Activated CD8-positive, alpha-beta T cell treated with anti-CD3 and anti-CD28 coated beads for 36 hours (primary cell): ENCODE results near the gene CNIH1. TPM values are rescaled to one million over a fixed set of nuclear protein-coding genes. Genes with fewer than 3 reads are reported as not detected.
A peak's percentile ranks its signal among the peaks of the same experiment; 100 is the strongest.

Source experiments
- ATAC-seq: fragments of 200-7000 bp; cut with Tn5 transposase; one replicate; pipeline ENCODE4 v1.10.0; 2021; ENCODE audit warnings: mild to moderate bottlenecking, moderate library complexity
- CTCF ChIA-PET: fragments of 350-600 bp; sonication (Branson Sonifier 250); formaldehyde crosslinking; loops from one replicate; lab custom pipeline; 2021; ENCODE audit warnings: antibody characterized with exemption; lab: Charles Lee
- POLR2A ChIA-PET: fragments of 350-600 bp; sonication (Branson Sonifier 250); formaldehyde crosslinking; loops from one replicate; lab custom pipeline; 2021; ENCODE audit warnings: antibody characterized with exemption; lab: Charles Lee
- DNase-seq: peaks from one replicate; pipeline ENCODE4 v3.0.0-alpha.2; 2020
- H3K27ac Mint-ChIP-seq: one replicate; pipeline ENCODE4 v1.8.0; 2021; ENCODE audit warnings: mild to moderate bottlenecking, mixed read lengths
- H3K27me3 Mint-ChIP-seq: one replicate; pipeline ENCODE4 v1.8.0; 2021; ENCODE audit warnings: mixed read lengths
- H3K36me3 Mint-ChIP-seq: one replicate; pipeline ENCODE4 v1.8.0; 2021; ENCODE audit warnings: low read depth, mixed read lengths
- H3K4me1 Mint-ChIP-seq: one replicate; pipeline ENCODE4 v1.8.0; 2021; ENCODE audit warnings: low read depth, mixed read lengths
- H3K4me3 Mint-ChIP-seq: one replicate; pipeline ENCODE4 v1.8.0; 2021; ENCODE audit warnings: mild to moderate bottlenecking, moderate library complexity, mixed read lengths
- H3K9me3 Mint-ChIP-seq: one replicate; pipeline ENCODE4 v1.8.0; 2021; ENCODE audit warnings: mixed read lengths
- intact Hi-C: fragments of 100-400 bp; cut with micrococcal nuclease; formaldehyde crosslinking; loops from one replicate; pipeline ENCODE4 v1.10.0; 2022
- total RNA-seq, 2 experiments: library from RNA; stranded (reverse); gene quantifications; one replicate each; pipeline ENCODE4 v1.2.3, GENCODE V29; 2021
- TF ChIP-seq, protein P1 (sequence below): fragments of 200-600 bp; IDR thresholded peaks from one replicate; pipeline ENCODE4 v1.8.0; 2022; ENCODE audit warnings: antibody characterized with exemption, mild to moderate bottlenecking

The CNIH1 gene
- total RNA-seq, 2 experiments from 2014 or later: 82.0 to 82.7 TPM

GRCh38 chr14:54427871-54428270 is 13.3 kb downstream of the CNIH1 start:
- H3K36me3 Mint-ChIP-seq: peaks cover 55% of the 10 kb centered on the region
- no peaks in the 10 kb centered on the region for H3K27me3 Mint-ChIP-seq
- intact Hi-C loops: no loop called here
- TF ChIP-seq, protein P1, sequence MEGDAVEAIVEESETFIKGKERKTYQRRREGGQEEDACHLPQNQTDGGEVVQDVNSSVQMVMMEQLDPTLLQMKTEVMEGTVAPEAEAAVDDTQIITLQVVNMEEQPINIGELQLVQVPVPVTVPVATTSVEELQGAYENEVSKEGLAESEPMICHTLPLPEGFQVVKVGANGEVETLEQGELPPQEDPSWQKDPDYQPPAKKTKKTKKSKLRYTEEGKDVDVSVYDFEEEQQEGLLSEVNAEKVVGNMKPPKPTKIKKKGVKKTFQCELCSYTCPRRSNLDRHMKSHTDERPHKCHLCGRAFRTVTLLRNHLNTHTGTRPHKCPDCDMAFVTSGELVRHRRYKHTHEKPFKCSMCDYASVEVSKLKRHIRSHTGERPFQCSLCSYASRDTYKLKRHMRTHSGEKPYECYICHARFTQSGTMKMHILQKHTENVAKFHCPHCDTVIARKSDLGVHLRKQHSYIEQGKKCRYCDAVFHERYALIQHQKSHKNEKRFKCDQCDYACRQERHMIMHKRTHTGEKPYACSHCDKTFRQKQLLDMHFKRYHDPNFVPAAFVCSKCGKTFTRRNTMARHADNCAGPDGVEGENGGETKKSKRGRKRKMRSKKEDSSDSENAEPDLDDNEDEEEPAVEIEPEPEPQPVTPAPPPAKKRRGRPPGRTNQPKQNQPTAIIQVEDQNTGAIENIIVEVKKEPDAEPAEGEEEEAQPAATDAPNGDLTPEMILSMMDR: no peak
- ChIA-PET POLR2A (interaction anchor here (0.9 kb wide), 1 partner anchor 60 kb away, joined by 3 read pairs; no protein-coding TSS in a partner anchor), CTCF (no interaction called here)
- peaks cover 46% of the 10 kb centered on the region for H3K4me1 Mint-ChIP-seq
- no peak overlapping the region for H3K4me3 Mint-ChIP-seq
- no peaks in the 10 kb centered on the region for H3K9me3 Mint-ChIP-seq
- DNase-seq (no peak), ATAC-seq (no peak)
- peak overlapping the region; percentile 53 for H3K27ac Mint-ChIP-seq

- no peaks in the 10 kb centered on the region for H3K9me3 Mint-ChIP-seq
- peak overlapping the region; percentile 30 for H3K27ac Mint-ChIP-seq
- ChIA-PET POLR2A (no interaction called here), CTCF (interaction anchor here (1.6 kb wide), 1 partner anchor 9 kb away, joined by 5 read pairs; no protein-coding TSS in a partner anchor)
- peaks cover 46% of the 10 kb centered on the region for H3K36me3 Mint-ChIP-seq
- intact Hi-C loops: no loop called here
- ATAC-seq: no peak
- peaks cover 42% of the 10 kb centered on the region for H3K4me1 Mint-ChIP-seq
- no peak for DNase-seq
- no peaks in the 10 kb centered on the region for H3K27me3 Mint-ChIP-seq
- H3K4me3 Mint-ChIP-seq: no peak overlapping the region
- TF ChIP-seq, protein P1: no peak
These were observed 15.5 kb downstream of the CNIH1 start for GRCh38 chr14:54425537-54426274.

GRCh38 chr14:54425068-54425467 is 16.1 kb downstream of the CNIH1 start:
- Mint-ChIP-seq H3K4me3 (no peak overlapping the region), H3K9me3 (no peaks in the 10 kb centered on the region), H3K4me1 (peaks cover 40% of the 10 kb centered on the region), H3K27me3 (no peaks in the 10 kb centered on the region), H3K36me3 (peaks cover 44% of the 10 kb centered on the region), H3K27ac (no peak overlapping the region)
- intact Hi-C loops: no loop called here
- POLR2A ChIA-PET: no interaction called here
- TF ChIP-seq, protein P1: no peak
- ATAC-seq (no peak), DNase-seq (no peak)
- CTCF ChIA-PET: interaction anchor here (1.6 kb wide), 1 partner anchor 10 kb away, joined by 5 read pairs; no protein-coding TSS in a partner anchor

DNA sequence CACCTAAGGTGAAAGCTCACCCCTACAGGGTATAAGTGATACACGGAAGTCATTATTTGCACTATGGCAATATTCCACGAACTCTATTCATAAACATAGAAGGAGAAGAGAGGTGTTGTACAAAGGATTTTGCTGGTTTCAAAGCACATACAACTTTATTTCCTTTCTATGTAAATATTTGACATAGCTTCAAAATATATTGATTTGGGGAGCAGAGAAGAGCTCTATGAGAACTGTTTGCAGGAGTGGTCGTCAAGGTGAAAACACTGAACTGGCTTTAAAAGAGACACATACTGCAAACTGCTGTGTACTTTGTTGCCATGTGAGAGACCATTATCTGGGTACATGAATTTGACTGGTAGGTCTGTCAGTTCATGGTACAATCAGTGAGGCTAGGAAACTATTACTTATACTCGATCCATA is 16.7 kb downstream of the CNIH1 start:
- Mint-ChIP-seq H3K4me3 (no peak overlapping the region), H3K27me3 (no peaks in the 10 kb centered on the region), H3K27ac (no peak overlapping the region), H3K9me3 (no peaks in the 10 kb centered on the region), H3K4me1 (peaks cover 34% of the 10 kb centered on the region), H3K36me3 (peaks cover 38% of the 10 kb centered on the region)
- DNase-seq: no peak
- POLR2A ChIA-PET: no interaction called here
- CTCF ChIA-PET: interaction anchor here (1.2 to 1.6 kb wide), 2 partner anchors 16 to 27 kb away, joined by 4 read pairs; partner anchors contain the start of genes CDKN3 and CNIH1
- ATAC-seq: no peak
- intact Hi-C loops: no loop called here
- TF ChIP-seq, protein P1: no peak

DNA sequence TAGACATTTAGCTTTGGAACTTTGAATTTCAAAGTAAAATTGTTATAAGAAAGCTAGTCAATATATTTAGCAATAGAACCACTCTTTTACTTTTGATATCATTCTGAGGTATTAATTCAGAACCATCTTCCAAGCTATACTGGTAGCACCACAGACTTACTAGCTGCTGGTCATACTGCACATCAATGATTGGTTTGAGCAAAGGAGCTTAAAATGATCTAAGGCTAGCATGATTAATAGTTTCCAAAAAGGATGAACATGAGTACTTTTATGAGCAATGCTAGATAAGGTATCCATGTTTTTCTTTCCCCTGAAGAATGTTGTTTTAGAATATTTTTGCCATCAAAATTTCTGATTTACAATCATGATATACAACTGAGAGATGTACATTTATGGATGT is 17.2 kb downstream of the CNIH1 start:
- H3K27ac Mint-ChIP-seq: no peak overlapping the region
- no peak overlapping the region for H3K4me3 Mint-ChIP-seq
- intact Hi-C loops: no loop called here
- no peaks in the 10 kb centered on the region for H3K9me3 Mint-ChIP-seq
- TF ChIP-seq, protein P1: no peak
- peaks cover 31% of the 10 kb centered on the region for H3K4me1 Mint-ChIP-seq
- ATAC-seq (peak; percentile 14), DNase-seq (no peak)
- H3K27me3 Mint-ChIP-seq: no peaks in the 10 kb centered on the region
- CTCF ChIA-PET: interaction anchor here (1.2 to 1.6 kb wide), 2 partner anchors 17 to 26 kb away, joined by 4 read pairs; partner anchors contain the start of genes CDKN3 and CNIH1
- H3K36me3 Mint-ChIP-seq: peaks cover 34% of the 10 kb centered on the region
- POLR2A ChIA-PET: no interaction called here
